Fibroblast of lung (primary cell): ENCODE data around the gene USP20. TPM values are rescaled to one million over a fixed set of nuclear protein-coding genes. Genes with fewer than 3 reads are reported as not detected.

Experiments
- DNase-seq, 2 donors: peaks; one replicate each; pipeline versions ENCODE4 v3.0.0 to v3.0.0-alpha.2; 2010; ENCODE audit warnings: low read depth in 2 of 2
- H2AFZ ChIP-seq: 2 replicates; pipeline ENCODE4 v1.5.1; 2012; ENCODE audit warnings: low read length, control low read depth, inconsistent platforms
- H3K27ac ChIP-seq: 2 replicates; pipeline ENCODE4 v1.5.1; 2011; ENCODE audit warnings: low read length, control low read depth; ENCODE audit not compliant: insufficient read depth
- H3K27me3 ChIP-seq: 2 replicates; pipeline ENCODE4 v1.5.1; 2011; ENCODE audit warnings: mild to moderate bottlenecking, low read length; ENCODE audit not compliant: control insufficient read depth, insufficient read depth
- H3K36me3 ChIP-seq: 2 replicates; pipeline ENCODE4 v1.5.1; 2011; ENCODE audit warnings: low read length; ENCODE audit not compliant: control insufficient read depth, insufficient read depth
- H3K4me1 ChIP-seq: 2 replicates; pipeline ENCODE4 v1.5.1; 2011; ENCODE audit warnings: low read length; ENCODE audit not compliant: control insufficient read depth, insufficient read depth; ENCODE audit errors: extremely low read depth
- H3K4me2 ChIP-seq: 2 replicates; pipeline ENCODE4 v1.5.1; 2011; ENCODE audit warnings: low read length, control low read depth; ENCODE audit not compliant: insufficient read depth; ENCODE audit errors: extremely low read depth
- H3K4me3 ChIP-seq, 4 experiments: fragments of 200-600 bp in 1 of 4; sonication (generic) in 1 of 4; replicated peaks in 1 of 4; 2 replicates each; pipeline ENCODE4 v1.5.1; 2011 to 2016; ENCODE audit warnings: low read length in 4 of 4, low read depth in 3 of 4, mild to moderate bottlenecking in 3 of 4, control low read depth in 2 of 4, inconsistent platforms in 1 of 4, mixed read lengths in 1 of 4; ENCODE audit not compliant: insufficient read depth in 1 of 4; ENCODE audit errors: control extremely low read depth in 1 of 4
- H3K79me2 ChIP-seq: 2 replicates; pipeline ENCODE4 v1.5.1; 2012; ENCODE audit warnings: mild to moderate bottlenecking, low read length, inconsistent platforms; ENCODE audit not compliant: control insufficient read depth, insufficient read depth
- H3K9ac ChIP-seq: 2 replicates; pipeline ENCODE4 v1.5.1; 2011; ENCODE audit warnings: mild to moderate bottlenecking, low read length, control low read depth; ENCODE audit not compliant: insufficient read depth
- H3K9me3 ChIP-seq: 2 replicates; pipeline ENCODE4 v1.5.1; 2012; ENCODE audit warnings: low read depth, low read length; ENCODE audit not compliant: control insufficient read depth, insufficient read depth
- H4K20me1 ChIP-seq: 2 replicates; pipeline ENCODE4 v1.5.1; 2011; ENCODE audit warnings: low read length; ENCODE audit not compliant: control insufficient read depth, insufficient read depth; ENCODE audit errors: extremely low read depth
- EZH2 ChIP-seq: IDR thresholded peaks from 2 replicates; pipeline ENCODE4 v1.5.1; 2012; ENCODE audit warnings: low read length, control low read depth, mild to moderate bottlenecking; ENCODE audit errors: missing control alignments
- polyA plus RNA-seq, 2 donors: library from polyadenylated mRNA; depleted of rRNA in 1 of 2; stranded (reverse) in 1 of 2; unstranded in 1 of 2; fragments of >200 nt; gene quantifications; 2 replicates each; pipeline ENCODE4 v1.2.1, GENCODE V29; 2011 to 2012; ENCODE audit warnings: missing spikeins in 1 of 2
- total RNA-seq: library from RNA; depleted of rRNA; stranded (reverse); fragments of >200 nt; gene quantifications from 2 replicates; pipeline ENCODE4 v1.2.1, GENCODE V29; 2014
- TF ChIP-seq, protein P1 (sequence below), 2 donors: IDR thresholded peaks in 1 of 2; conservative IDR thresholded peaks in 1 of 2; 1 replicate in 1 of 2; 2 replicates in 1 of 2; pipeline ENCODE4 v1.5.1; 2011 to 2012; ENCODE audit warnings: low read length in 2 of 2, control low read depth in 1 of 2, inconsistent platforms in 1 of 2, low read depth in 1 of 2, mild to moderate bottlenecking in 1 of 2

USP20 gene
- total and polyA plus RNA-seq, 2 donors (not counting 1 experiment from before 2014, with no cell fraction given): 6.7 to 12.9 TPM

DNA sequence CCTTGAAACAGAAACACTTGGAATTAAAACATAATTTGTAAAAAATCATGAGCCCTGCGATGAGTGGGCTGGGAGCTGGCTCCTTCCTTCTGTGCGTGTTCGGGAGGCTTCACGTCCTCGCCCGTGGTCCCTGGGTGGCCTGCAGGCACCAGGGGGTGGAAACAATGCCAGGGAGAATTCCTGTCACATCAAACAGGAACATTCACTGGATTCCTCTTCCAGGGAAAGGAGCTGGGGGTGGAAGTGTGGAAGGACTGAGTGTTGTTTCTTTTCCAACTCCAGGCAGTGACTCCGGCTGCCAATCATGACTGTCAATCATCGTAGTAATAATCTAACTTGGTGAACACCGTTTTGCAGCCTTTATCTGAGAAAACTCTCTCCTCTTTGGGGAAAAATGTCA is 21.6 kb upstream of the USP20 start:
- no peak overlapping the region for H3K9ac ChIP-seq
- H4K20me1 ChIP-seq: no peaks in the 10 kb centered on the region
- no peak for DNase-seq
- H3K4me3 ChIP-seq: no peak overlapping the region
- no peaks in the 10 kb centered on the region for H3K4me1 ChIP-seq
- H3K36me3 ChIP-seq: peaks cover 23% of the 10 kb centered on the region
- no peak overlapping the region for H3K4me2 ChIP-seq
- TF ChIP-seq, protein P1, sequence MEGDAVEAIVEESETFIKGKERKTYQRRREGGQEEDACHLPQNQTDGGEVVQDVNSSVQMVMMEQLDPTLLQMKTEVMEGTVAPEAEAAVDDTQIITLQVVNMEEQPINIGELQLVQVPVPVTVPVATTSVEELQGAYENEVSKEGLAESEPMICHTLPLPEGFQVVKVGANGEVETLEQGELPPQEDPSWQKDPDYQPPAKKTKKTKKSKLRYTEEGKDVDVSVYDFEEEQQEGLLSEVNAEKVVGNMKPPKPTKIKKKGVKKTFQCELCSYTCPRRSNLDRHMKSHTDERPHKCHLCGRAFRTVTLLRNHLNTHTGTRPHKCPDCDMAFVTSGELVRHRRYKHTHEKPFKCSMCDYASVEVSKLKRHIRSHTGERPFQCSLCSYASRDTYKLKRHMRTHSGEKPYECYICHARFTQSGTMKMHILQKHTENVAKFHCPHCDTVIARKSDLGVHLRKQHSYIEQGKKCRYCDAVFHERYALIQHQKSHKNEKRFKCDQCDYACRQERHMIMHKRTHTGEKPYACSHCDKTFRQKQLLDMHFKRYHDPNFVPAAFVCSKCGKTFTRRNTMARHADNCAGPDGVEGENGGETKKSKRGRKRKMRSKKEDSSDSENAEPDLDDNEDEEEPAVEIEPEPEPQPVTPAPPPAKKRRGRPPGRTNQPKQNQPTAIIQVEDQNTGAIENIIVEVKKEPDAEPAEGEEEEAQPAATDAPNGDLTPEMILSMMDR (conservative IDR thresholded peaks at IDR 0.05 in 1 of 2, IDR thresholded peaks at IDR 0.05 in 1 of 2; ENCODE audit: low read depth in 1 of 2, low read length in 2 of 2): no peak
- no peak for TF ChIP-seq EZH2
- H3K9me3 ChIP-seq: no peaks in the 10 kb centered on the region
- H2AFZ ChIP-seq: no peak overlapping the region
- H3K27ac ChIP-seq: no peak overlapping the region
- H3K27me3 ChIP-seq: no peaks in the 10 kb centered on the region
- no peaks in the 10 kb centered on the region for H3K79me2 ChIP-seq

DNA sequence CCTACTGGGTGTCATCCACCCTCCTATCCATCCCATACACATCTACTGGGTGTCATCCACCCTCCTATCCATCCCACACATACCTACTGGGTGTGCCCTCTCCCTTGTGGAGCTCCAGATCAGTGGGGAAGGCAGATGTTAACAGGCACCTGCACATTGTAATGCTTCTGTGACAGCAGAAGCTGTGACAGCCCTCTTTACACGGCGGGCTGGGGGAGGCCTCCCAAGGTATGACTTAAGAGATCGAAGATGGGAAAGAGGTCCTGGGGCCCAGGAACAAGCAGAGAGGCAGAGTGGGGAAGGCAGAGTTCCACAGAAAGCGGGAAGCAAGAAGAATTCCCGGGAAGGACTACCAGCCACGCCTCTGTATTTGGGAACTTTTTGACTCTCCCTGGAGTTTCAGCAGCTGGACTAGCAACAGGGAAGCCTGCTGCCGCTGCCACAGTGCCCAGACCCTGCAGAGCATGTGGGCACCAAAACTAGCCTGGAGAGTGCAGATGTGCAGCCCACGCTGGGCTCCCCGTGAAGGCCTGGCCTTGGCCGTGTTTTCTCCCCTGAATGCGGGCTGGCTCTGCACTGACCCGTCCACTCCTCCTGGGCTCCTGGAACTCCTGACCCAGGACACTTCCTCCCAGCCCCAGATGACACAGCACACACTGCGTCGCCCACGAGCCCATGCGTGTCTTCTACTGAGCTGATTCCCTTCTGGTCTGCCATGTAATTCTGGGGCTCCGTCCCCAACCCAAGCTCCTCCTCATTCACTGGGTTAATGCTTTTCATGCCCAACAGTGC is 20.6 kb upstream of the USP20 start:
- TF ChIP-seq, protein P1 (conservative IDR thresholded peaks at IDR 0.05 in 1 of 2, IDR thresholded peaks at IDR 0.05 in 1 of 2; ENCODE audit: low read depth in 1 of 2, low read length in 2 of 2): no peak
- no peak for TF ChIP-seq EZH2
- Histone ChIP-seq H3K4me1 (no peaks in the 10 kb centered on the region), H2AFZ (no peak overlapping the region), H3K4me2 (no peak overlapping the region), H3K27ac (no peak overlapping the region), H3K9me3 (no peaks in the 10 kb centered on the region), H3K9ac (no peak overlapping the region), H3K36me3 (peaks cover 23% of the 10 kb centered on the region), H3K4me3 (no peak overlapping the region), H3K27me3 (no peaks in the 10 kb centered on the region), H3K79me2 (no peaks in the 10 kb centered on the region), H4K20me1 (no peaks in the 10 kb centered on the region)
- no peak for DNase-seq

DNA sequence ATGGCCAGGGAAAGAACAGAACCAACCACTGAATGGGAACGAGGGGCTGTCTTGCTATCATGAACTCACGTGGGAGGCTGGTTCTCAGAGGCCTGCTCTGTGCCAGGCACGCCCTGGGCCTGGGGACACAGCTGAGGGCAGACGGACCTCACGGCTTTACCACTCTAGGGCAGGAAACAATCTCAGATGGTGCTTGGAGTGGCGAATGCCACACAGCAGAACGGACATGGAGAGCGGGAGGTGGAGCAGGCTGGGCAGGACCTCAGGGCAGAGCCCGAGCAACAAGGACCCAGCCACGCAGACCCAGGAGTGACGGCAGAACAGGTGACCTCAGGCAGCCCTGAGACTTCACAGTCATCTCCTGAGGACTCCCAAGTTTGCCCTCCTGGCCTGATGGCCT is 20.0 kb upstream of the USP20 start:
- no peak overlapping the region for H3K27ac ChIP-seq
- H3K4me2 ChIP-seq: no peak overlapping the region
- H3K9ac ChIP-seq: no peak overlapping the region
- H3K36me3 ChIP-seq: peaks cover 21% of the 10 kb centered on the region
- H3K4me1 ChIP-seq: no peaks in the 10 kb centered on the region
- DNase-seq: no peak
- H2AFZ ChIP-seq: no peak overlapping the region
- no peak overlapping the region for H3K4me3 ChIP-seq
- H3K27me3 ChIP-seq: no peaks in the 10 kb centered on the region
- H3K79me2 ChIP-seq: no peaks in the 10 kb centered on the region
- H3K9me3 ChIP-seq: no peaks in the 10 kb centered on the region
- H4K20me1 ChIP-seq: no peaks in the 10 kb centered on the region
- TF ChIP-seq EZH2: no peak
- TF ChIP-seq, protein P1 (conservative IDR thresholded peaks at IDR 0.05 in 1 of 2, IDR thresholded peaks at IDR 0.05 in 1 of 2; ENCODE audit: low read depth in 1 of 2, low read length in 2 of 2): no peak
